SJCRH30 (cell line): ENCODE data around the gene CRIP1. TPM values are rescaled to one million over a fixed set of nuclear protein-coding genes. Genes with fewer than 3 reads are reported as not detected.
A peak's percentile ranks its signal among the peaks of the same experiment; 100 is the strongest.

Experiments
- DNase-seq, 2 experiments: peaks; one replicate each; pipeline ENCODE4 v3.0.0-alpha.2; 2015 to 2020
- H3K27ac ChIP-seq: fragments of 250-450 bp; sonication (Bioruptor Pico); 2 replicates; pipeline ENCODE4 v1.5.1; 2020; ENCODE audit warnings: mild to moderate bottlenecking, moderate library complexity
- H3K27me3 ChIP-seq: fragments of 250-450 bp; sonication (Bioruptor Pico); 2 replicates; pipeline ENCODE4 v1.5.1; 2020; ENCODE audit warnings: mild to moderate bottlenecking, moderate library complexity
- H3K36me3 ChIP-seq: fragments of 250-450 bp; sonication (Bioruptor Pico); 2 replicates; pipeline ENCODE4 v1.5.1; 2020; ENCODE audit warnings: mild to moderate bottlenecking, moderate library complexity
- H3K4me1 ChIP-seq: fragments of 250-450 bp; sonication (Bioruptor Pico); 2 replicates; pipeline ENCODE4 v1.5.1; 2020; ENCODE audit warnings: mild to moderate bottlenecking, moderate library complexity
- H3K4me3 ChIP-seq: fragments of 250-450 bp; sonication (Bioruptor Pico); 2 replicates; pipeline ENCODE4 v1.5.1; 2020; ENCODE audit warnings: mild to moderate bottlenecking, moderate library complexity
- H3K9me3 ChIP-seq: fragments of 250-450 bp; sonication (Bioruptor Pico); replicated peaks from 2 replicates; pipeline ENCODE4 v1.5.1; 2020; ENCODE audit warnings: mild to moderate bottlenecking, moderate library complexity
- total RNA-seq: library from RNA; depleted of rRNA; stranded (reverse); fragments of >200 nt; shearing (Covaris generic); gene quantifications from 2 replicates; pipeline ENCODE4 v1.2.3, GENCODE V29; 2014; rRNA removed

CRIP1 gene, protein sequence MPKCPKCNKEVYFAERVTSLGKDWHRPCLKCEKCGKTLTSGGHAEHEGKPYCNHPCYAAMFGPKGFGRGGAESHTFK
- 0.14 TPM in 1 of 2 replicates, not detected in the other for total RNA-seq

DNA sequence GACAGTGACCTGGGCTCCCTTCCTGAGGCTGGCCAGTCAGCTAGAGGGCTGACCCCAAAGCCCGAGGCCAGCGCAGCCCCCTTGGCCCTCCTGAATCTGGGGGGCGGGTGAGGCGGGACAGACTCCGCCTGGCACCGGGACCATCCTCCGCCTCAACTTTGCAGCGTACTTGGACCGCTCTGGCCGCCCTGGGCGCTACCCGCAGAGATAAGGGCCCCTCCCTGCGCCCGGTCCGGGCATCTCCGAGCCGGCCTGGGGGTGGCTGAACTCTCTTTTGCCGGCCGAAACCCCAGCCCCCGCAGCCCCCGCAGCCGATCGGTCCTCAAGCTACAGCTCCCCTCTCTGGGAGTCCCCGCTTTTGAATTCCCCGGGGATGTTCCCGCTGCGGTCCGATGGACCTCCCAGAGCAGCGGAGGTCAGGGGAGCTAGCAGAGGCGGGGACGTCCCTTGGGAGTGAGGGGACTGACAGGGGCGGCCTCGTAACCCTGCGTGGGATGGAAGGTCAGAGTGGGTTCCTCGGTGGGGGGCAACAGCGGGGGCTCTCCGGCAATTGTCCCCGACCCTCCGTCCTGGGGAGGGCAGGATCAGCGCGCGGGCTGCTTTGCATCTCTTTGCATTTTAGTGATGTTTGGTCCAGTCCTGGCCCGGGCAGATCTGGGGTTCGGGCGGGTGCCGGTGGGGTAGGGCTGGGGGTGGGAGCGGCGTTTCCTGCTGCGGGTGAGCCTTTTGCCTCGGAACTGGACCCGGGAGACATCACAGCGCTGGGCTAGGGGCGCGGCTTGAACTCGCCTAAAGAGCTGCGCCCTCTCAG, at the start of gene CRIP1:
CRIP1 (plus strand) TSS at position 724 of the 811 bp plus-strand sequence. CDS start 374 bp downstream, outside the sequence.
- Histone ChIP-seq H3K4me1 (peaks cover 39% of the 10 kb centered on the region), H3K9me3 (no peaks in the 10 kb centered on the region), H3K4me3 (no peak within 1 kb of the TSS)

DNA sequence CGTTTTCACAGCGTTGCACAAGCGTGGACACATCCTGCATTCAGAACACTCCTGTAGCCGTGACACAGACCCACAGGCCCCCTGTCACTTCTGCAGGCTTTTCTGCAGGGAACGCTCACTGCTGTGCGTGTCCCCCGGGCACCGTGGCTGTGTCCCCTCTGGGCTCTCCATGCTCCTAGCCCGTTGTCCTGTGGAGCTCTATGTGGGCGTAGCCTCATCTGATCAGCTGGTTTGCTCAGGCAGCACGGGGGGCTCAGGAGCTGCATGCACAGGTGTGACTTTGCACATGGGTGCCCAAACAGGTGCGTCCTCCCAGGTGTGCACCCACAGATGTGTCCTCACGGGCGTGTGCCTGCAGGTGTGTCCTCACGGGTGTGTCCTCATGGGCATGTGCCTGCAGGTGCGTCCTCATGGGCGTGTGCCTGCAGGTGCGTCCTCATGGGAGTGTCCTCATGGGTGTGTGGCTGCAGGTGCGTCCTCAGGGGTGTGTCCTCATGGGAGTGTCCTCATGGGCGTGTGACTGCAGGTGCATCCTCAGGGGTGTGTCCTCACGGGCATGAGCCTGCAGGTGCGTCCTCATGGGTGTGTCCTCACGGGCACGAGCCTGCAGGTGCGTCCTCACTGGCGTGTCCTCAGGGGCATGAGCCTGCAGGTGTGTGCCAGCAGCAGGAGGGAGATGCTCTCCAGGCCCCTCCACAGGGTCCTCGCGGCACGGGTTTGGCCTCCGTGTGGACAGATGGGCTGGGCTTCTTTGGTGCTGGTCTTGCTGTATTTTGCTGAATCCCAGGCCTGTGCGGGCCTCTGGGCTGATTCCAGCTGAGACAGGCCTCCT, 49.6 kb upstream of the CRIP1 start:
- Histone ChIP-seq H3K27me3 (no peaks in the 10 kb centered on the region), H3K27ac (no peak overlapping the region), H3K36me3 (peaks cover 52% of the 10 kb centered on the region), H3K4me1 (no peaks in the 10 kb centered on the region), H3K9me3 (no peaks in the 10 kb centered on the region), H3K4me3 (no peak overlapping the region)
- no peak for DNase-seq

More for the DNA sequence above, at the start of gene CRIP1:
- Histone ChIP-seq H3K36me3 (no peaks in the 10 kb centered on the region), H3K27ac (no peak within 1 kb of the TSS), H3K27me3 (no peaks in the 10 kb centered on the region)
- no peak for DNase-seq

DNA sequence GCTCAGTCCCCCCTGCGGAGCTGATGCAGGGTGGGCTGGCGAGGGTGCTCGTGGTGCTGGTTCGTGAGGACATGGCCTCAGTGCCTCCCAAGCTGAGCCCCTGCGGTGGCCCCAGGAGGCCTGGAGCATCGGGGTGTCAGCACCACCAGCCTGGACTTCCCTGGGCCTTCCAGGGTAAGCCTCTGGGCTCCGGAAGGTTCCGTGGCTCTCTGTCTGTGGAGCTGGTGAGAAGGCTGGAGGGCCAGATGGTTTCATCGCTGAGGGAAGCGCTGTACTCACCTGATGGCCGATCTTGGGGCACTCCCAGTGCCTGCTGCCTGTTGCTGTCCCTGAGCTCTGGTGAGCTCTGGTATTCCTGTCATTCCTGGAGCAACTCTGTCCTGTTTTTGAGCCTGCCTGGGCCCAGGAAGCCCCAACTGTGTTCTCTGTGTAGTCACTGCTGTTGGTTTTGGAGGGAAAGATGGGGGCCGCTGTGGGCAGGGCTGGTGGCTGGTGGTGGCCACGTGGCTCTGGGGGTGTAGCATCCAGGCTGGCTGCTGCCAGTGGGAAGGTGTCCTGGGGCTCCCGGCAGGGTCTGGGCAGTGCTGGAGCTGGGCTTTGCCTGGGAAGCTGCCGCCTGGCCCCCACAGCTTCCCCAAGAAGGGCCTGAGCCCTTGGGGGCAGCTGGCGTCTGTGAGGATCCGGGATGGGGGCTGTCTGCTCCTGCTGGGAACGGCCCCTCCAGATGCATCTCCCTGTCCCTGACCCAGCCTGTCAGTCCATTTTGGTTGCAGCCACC, 48.8 kb upstream of the CRIP1 start:
- H3K27ac ChIP-seq = no peak overlapping the region

DNA sequence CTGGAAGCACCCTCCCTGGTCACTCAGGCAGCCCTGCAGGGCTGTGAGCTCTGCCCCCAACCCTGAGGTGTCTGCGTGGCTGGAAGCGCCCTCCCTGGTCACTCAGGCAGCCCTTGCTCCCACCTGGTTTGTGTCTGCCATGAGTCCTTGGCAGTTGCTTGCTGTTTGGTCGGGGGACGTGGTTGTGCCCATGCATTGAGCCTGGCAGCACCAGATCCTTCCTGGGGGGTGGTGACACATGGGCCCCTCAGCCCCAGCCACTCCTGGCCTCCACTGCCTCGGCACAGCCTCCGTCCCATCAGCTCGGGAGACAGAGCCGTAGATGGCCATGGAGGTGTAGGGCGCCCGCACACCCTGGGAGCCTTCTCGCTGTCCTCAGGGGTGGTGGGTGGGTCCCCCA, 47.5 kb upstream of the CRIP1 start:
- H3K4me1 ChIP-seq = no peaks in the 10 kb centered on the region
- no peaks in the 10 kb centered on the region for H3K27me3 ChIP-seq
- H3K27ac ChIP-seq = no peak overlapping the region
- no peak overlapping the region for H3K4me3 ChIP-seq
- H3K9me3 ChIP-seq = no peaks in the 10 kb centered on the region
- peaks cover 48% of the 10 kb centered on the region for H3K36me3 ChIP-seq
- DNase-seq = no peak

More for the DNA sequence above, 48.8 kb upstream of the CRIP1 start:
- H3K4me1 ChIP-seq = no peaks in the 10 kb centered on the region
- peaks cover 51% of the 10 kb centered on the region for H3K36me3 ChIP-seq
- no peak overlapping the region for H3K4me3 ChIP-seq
- no peaks in the 10 kb centered on the region for H3K9me3 ChIP-seq
- DNase-seq = no peak
- no peaks in the 10 kb centered on the region for H3K27me3 ChIP-seq

DNA sequence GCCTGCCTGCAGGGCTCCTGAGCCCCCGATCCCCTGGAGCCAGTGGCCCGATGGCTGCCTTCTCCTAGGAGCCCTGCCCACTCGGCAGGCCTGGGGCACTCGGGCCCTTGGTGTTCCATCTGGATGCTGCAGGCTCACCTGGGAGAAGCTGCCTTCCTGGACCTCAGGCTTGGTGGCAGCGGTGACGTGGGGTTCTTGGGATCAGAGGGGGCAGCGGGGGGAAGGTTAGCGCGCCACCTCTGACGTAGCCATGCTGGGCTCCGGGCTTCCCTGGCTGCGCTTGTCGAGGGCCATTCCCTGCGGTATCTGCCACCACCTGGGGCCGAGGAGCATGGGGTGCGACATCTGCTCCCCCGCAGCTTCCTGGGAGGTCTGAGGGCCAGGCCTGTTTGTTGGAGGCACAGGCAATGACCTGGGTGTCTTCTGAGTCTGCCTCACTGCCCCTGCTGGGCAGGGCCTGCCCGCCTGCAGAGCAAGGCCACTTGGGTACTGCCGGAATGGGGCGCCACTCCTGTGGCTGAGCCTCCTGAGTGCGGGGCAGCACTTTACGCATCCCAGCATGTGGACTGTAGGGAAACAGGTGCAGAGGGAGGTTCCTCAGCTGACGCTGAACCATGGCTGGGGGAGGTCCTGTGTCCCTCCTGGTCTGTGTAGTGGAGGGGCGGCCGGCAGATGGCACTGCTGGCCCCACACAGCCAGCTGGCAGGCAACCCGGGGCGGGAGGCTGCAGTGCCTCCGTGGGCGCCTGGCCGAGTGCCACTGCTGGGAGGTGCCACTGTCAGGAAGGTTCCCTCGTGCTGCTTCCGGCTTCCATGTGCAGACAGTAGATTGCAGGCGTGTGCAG, 46.8 kb upstream of the CRIP1 start:
- no peak for DNase-seq
- no peaks in the 10 kb centered on the region for H3K27me3 ChIP-seq
- H3K36me3 ChIP-seq = peaks cover 48% of the 10 kb centered on the region
- no peaks in the 10 kb centered on the region for H3K9me3 ChIP-seq
- H3K4me3 ChIP-seq = no peak overlapping the region
- no peaks in the 10 kb centered on the region for H3K4me1 ChIP-seq
- no peak overlapping the region for H3K27ac ChIP-seq

DNA sequence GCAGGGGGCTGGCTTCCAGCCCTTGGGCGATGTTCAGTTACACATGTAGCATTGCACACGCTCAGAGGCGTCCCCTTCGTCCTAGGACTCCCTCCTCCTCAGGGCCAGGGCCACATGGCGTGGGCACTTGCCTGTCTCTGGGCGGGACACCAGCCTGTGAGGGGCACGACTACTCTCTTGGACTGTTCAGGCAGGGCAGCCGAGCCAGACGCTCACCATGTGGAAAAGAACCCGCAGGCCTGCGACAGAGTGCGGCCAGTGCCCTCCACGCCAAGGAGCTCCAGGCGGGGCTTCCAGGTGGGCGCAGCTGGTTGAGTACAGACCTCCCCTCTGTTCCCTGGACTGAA, 46.2 kb upstream of the CRIP1 start:
- no peaks in the 10 kb centered on the region for H3K9me3 ChIP-seq
- H3K27ac ChIP-seq = no peak overlapping the region
- H3K4me1 ChIP-seq = no peaks in the 10 kb centered on the region
- no peaks in the 10 kb centered on the region for H3K27me3 ChIP-seq
- peaks cover 46% of the 10 kb centered on the region for H3K36me3 ChIP-seq
- no peak overlapping the region for H3K4me3 ChIP-seq
- no peak for DNase-seq

DNA sequence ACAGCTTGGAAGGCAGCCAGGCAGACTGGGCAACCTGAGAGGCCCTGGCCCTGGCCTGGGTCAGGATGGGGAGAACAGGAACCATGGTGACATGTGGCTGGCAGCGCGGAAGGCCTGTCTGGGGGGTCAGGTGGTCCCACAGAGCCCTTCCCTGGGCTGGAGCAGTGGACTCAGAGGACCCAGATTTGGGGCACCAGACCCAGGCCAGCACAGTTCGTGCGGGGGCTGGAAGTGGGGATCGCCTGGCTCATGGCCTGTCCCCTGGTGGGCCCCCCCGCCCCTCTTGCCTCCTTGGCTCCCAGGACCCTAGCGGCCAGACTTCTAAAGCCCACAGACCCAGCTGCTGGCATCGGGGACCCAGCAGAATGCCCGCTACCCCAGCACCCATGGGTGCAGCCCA, 45.7 kb upstream of the CRIP1 start:
- Histone ChIP-seq H3K27ac (no peak overlapping the region), H3K4me1 (no peaks in the 10 kb centered on the region), H3K36me3 (peaks cover 44% of the 10 kb centered on the region), H3K27me3 (no peaks in the 10 kb centered on the region), H3K9me3 (no peaks in the 10 kb centered on the region), H3K4me3 (no peak overlapping the region)
- no peak for DNase-seq

DNA sequence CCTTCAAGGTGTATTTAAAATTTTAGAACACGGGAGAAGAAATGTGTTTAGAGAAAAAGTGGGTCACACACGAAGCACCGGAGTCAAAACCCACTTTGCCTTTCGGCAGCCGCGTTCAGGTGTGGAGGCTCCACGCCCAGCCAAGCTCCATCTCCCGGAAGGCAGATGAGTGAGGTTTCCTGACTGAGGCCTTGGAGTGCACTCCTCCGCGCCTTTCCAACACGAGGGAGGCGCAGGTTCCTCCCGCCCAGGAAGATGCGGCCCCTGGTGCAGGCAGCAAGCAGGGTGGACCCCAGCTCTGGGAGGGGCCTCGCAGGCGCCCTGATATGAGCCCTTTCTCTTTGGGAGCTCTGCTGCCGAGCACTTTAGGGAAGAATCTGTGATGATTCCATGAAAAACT, 44.6 kb upstream of the CRIP1 start:
- Histone ChIP-seq H3K36me3 (peaks cover 39% of the 10 kb centered on the region), H3K27ac (no peak overlapping the region), H3K27me3 (no peaks in the 10 kb centered on the region), H3K4me3 (no peak overlapping the region), H3K4me1 (peaks cover 7% of the 10 kb centered on the region), H3K9me3 (no peaks in the 10 kb centered on the region)
- no peak for DNase-seq

DNA sequence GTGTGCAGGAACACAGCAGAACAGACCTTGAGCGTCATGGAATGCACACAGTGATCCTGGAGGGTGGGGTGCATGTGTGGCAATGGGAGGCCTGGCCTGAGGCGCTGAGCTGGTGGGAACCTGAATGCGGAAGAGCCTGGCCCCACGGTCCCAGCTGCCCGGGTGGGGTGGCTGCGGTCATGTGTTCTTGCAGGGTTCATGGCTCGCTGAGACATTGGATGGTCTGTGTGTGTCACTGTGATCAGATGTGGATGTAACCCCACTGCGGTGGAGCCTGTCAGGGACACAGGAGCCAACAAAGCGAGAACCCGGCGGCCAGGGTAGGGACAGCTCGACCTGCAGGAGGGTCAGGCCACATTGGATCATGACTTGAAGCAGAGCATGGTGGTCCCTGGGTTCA, 43.9 kb upstream of the CRIP1 start:
- H3K4me3 ChIP-seq = no peak overlapping the region
- H3K9me3 ChIP-seq = no peaks in the 10 kb centered on the region
- peaks cover 14% of the 10 kb centered on the region for H3K4me1 ChIP-seq
- H3K27me3 ChIP-seq = no peaks in the 10 kb centered on the region
- no peak for DNase-seq
- no peak overlapping the region for H3K27ac ChIP-seq
- peaks cover 39% of the 10 kb centered on the region for H3K36me3 ChIP-seq

DNA sequence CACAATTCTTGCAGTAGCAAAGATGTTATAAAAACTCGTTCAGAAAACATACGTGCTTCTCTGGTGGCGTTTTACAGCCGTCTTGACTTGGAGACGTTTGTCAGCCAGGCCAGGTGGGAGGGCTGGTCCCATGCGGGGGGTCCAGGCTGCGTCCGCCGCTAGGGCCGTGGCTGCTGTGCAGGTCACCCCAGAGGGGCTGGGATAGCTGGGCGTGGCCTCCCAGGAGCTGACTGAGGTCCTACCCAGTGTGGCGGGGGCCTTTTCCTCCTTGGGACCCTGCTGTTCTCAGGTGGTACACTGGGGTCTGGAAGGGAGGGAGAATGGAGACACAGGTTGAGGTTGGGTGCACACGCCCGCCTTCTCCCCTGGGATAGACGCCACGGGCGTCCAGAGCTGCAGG, 41.8 kb upstream of the CRIP1 start:
- Histone ChIP-seq H3K9me3 (no peaks in the 10 kb centered on the region), H3K4me3 (no peak overlapping the region), H3K27ac (no peak overlapping the region), H3K4me1 (peaks cover 21% of the 10 kb centered on the region), H3K36me3 (peaks cover 37% of the 10 kb centered on the region), H3K27me3 (no peaks in the 10 kb centered on the region)
- DNase-seq = no peak

DNA sequence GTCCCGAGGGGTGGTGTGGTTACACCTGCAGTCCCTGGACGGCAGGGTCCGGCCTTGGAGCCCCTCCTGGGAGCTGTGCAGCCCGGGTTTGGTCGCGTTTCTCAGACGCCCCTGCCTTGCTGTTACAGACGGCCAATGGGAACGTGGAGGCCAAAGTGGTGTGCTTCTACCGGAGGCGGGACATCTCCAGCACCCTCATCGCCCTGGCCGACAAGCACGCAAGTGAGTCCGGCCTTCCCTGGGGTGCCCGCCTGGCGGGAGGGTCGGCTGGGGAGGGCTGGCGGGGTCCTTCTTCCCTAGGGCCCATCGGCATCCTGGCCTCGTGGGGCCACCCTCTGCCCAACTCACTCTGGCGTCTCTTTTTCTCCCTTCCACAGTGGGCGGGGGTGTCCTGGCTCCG, 41.4 kb upstream of the CRIP1 start:
- Histone ChIP-seq H3K36me3 (peaks cover 40% of the 10 kb centered on the region), H3K27me3 (no peaks in the 10 kb centered on the region)

DNA sequence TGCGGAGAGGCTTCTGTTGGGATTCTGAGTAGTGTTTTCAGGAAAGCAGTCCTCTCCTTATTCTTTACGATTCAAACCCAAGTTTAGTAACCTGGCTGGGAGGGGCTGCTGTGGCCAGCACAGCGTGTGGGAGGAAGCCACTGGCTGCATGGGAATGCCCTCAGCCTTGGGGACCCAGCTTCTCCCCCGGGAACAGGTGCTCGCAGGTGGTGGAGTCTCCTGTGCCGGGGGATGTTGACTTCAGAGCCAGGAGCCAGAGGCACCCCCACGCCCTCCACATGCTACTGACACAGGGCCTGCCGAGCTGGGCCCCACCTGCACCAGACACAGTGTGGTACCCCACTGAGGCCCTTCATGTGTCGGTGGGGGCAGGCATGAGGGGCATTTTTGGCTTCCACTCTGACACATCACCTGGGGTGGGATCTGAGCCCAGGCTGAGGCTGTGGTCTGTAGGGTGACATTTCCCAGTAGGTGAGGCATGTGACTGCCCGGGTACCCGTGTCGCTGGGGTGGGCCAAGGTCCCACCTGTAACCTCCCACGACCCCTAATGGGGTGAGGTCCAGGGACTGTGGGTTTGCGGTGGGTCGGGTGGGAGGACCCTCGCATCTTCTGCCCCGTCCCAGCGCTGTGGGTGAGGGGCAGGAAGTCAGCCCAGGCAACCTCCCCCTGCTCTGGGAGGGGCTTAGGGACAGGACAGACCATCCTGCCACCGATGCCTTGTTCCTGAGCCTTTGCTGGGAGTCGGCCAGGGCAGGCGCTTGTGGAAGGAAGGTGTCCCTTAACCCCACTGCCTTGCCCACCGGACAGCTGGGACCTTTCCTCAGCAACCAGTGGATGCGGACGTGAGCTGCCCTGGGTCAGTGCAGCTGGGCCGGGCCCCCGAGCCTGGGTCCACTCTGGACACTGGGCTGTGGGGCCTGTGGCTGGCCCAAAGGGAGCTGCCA, 40.5 kb upstream of the CRIP1 start:
- peaks cover 21% of the 10 kb centered on the region for H3K4me1 ChIP-seq
- H3K36me3 ChIP-seq = peaks cover 35% of the 10 kb centered on the region
- H3K4me3 ChIP-seq = no peak overlapping the region
- no peak for DNase-seq
- no peaks in the 10 kb centered on the region for H3K9me3 ChIP-seq
- no peaks in the 10 kb centered on the region for H3K27me3 ChIP-seq
- H3K27ac ChIP-seq = no peak overlapping the region

More for the DNA sequence above, 41.4 kb upstream of the CRIP1 start:
- DNase-seq = no peak
- no peaks in the 10 kb centered on the region for H3K9me3 ChIP-seq
- no peak overlapping the region for H3K27ac ChIP-seq
- peaks cover 21% of the 10 kb centered on the region for H3K4me1 ChIP-seq
- no peak overlapping the region for H3K4me3 ChIP-seq

DNA sequence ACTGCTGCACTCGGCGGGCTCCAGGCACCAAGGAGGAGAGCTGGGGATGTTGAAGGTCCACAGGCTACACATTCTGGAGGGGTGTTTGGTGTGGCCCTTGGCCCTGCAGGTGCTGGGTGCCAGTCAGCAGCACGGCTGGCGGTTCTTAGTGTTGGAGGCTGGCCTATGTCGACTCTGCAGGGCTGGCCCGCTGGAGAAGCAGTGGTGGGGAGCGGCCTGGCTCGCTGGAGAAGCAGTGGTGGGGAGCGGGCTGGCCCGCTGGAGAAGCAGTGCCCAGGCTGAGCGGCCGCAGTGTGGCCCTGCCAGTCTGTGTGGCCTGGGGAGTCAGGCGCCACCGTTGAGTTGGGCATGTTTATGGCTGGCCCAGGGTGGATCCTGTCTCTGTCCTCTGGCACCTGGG, 39.7 kb upstream of the CRIP1 start:
- Histone ChIP-seq H3K27ac (peak overlapping the region; percentile 1; the same call in 1 of the 2 replicates), H3K36me3 (peaks cover 34% of the 10 kb centered on the region), H3K4me3 (no peak overlapping the region), H3K27me3 (no peaks in the 10 kb centered on the region), H3K4me1 (peaks cover 21% of the 10 kb centered on the region), H3K9me3 (no peaks in the 10 kb centered on the region)
- DNase-seq = no peak
